HG03139 (cell line): ENCODE measurements around the gene ADCY7.
"Not testable (repeated sequence)": the region's sequence is repeated elsewhere in the genome, so short reads cannot be mapped to it uniquely, and the experiment has no call there.

Experiments
- ATAC-seq: cut with Tn5 transposase; IDR thresholded peaks from one replicate; pipeline ENCODE4 v1.9.1; 2021; ENCODE audit not compliant: unreplicated experiment

ADCY7 gene

GRCh38 chr16:50266337-50267091 lies at the start of gene ADCY7:
Gene ADCY7, plus strand, starts transcription at chr16:50266551. Its CDS starts 21,629 bp downstream, at chr16:50288180.
- ATAC-seq = peak; percentile 74

DNA sequence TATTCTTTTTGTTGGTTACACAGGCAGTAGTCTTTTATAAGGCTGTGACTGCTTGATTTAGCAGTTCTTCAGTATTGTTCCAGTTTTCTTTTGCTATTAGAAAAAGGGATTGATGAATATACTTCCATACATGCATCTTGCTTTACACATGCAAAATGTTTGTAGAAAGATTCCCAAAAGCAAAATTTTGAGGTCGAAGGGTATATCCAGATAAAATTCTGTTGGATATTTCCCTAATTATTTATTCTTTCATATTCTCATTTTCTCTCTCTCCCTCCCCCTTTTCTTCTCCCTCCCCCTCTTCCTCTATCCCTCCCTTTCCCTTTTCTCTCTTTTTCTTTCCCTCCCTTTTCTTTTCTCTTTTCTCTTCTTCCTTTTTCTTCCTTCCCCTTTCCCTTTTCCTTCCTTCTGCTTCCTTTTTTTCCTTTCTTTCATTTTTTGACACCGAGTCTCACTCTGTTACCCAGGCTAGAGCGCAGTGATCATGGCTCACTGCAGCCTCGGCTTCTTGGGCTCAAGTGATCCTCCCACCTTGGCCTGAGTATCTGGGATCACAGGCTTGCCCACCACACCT lies 46.9 kb upstream of the ADCY7 start:
- ATAC-seq = no peak

DNA sequence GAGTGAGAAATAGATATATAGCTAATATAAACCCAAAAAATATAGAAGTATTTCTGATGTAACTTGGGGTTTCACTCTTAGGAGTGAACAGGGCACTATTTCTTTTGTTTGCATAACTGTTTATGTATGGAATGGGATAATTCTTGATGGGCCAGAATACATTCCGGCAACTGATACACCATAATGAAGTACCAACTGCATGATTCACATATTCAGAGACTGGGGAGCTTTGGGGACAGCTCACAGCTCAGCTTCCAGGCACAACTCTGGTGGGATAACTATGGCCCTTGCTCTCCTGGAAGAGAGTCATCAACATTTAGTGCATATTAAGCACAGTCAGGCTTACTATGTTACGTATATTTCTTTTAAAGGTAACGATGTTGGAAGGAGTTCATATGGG lies 42.1 kb upstream of the ADCY7 start:
- ATAC-seq = no peak

- no peak for ATAC-seq
Measured at GRCh38 chr16:50227120-50227519, 39.2 kb upstream of the ADCY7 start.

GRCh38 chr16:50227665-50228064 lies 38.7 kb upstream of the ADCY7 start:
- no peak for ATAC-seq

DNA sequence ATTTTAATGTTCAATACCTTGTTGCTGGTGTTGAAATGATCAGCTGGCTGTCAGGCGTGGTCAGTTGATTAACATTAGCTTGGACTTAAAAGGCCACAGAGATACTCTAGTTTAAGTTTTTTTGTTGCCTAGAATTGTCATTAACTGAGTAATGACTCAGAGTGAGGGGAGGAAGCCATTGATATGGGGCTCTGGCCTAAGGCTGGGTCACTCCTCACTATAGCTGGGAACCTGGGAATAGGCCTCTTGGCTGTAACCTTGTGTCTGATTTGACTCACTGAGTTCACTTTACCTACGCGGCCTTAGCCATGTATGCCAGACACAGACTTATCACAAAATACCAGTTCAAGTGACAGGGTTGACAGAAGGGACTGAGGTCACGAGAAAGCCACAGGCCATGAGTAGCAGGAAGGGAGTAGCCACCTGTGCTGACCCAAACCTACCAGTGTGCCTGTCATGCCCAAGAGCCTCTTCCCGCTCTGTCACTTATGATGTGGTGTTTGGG lies 37.9 kb upstream of the ADCY7 start:
- no peak for ATAC-seq

DNA sequence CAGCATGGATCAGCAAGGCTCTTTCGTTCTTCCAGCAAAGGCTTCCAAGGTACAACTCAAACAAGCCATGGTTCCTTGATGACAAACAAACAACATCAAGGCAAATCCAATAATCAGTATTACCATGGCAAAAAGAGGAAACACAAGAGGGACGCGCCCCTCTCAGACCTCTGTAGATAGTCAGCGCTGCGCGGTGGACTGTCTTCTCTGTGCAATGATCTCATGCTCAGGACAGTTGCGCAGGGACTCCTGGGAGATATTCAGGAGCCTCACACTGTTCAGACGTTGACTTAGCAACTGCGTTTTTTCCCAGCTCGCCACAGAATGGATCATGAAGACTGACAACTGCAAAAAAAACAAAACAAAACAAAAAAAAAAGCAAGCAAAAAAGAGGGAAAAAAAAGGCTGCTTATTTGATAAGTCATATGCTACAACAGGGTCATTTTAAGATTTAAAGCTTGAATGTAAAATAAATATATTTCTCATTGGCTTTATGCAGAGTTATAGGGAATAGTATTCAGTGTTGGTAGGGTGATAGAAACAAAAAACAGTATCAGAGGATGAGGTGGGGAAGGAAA lies 37.1 kb upstream of the ADCY7 start:
- no peak for ATAC-seq

GRCh38 chr16:50234771-50235556 lies 31.4 kb upstream of the ADCY7 start:
- no peak for ATAC-seq

DNA sequence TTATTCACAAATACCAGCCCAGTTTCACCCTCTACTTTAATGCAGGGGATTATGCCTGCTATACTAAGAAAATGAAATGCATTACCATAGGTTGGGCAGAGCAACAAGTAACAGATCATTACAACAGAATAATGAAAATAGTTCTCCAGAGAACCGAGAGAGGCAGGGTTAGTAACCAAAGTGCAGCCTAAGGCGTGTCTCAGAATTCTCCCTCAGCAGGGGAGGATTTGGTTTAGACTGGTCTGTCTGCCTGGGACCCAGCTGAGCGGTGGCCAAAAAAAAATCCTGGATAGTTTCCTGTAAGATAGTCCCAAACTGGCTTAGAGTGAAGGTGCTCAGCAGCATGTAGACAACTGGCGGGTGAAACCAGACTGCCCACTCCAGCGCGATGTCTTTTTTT lies 30.8 kb upstream of the ADCY7 start:
- ATAC-seq = no peak

DNA sequence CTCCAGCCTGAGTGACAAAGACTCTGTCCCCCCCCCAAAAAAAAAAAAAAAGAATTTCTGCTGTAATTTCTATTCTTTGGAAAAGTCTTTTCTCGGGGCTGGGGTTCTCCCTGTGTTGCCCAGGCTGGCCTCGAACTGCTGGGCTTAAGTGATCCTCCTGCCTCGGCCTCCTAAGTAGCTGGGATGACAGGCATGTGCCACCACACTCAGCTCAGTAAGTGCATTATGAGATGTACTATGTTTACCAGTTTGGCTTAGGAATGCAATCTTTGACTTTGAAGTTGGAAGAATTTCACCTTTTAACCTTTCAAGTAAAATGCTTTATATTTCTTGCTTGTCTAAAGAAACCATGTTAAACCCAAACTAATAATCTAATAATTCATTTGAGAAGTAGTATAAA lies 28.0 kb upstream of the ADCY7 start:
- ATAC-seq = no peak

- no peak for ATAC-seq
Measured at GRCh38 chr16:50238868-50239301, 27.5 kb upstream of the ADCY7 start.

GRCh38 chr16:50243024-50243423 lies 23.3 kb upstream of the ADCY7 start:
- not testable (repeated sequence) for ATAC-seq

GRCh38 chr16:50244140-50244503 lies 22.2 kb upstream of the ADCY7 start:
- no peak for ATAC-seq

GRCh38 chr16:50244504-50245416 lies 21.6 kb upstream of the ADCY7 start:
- no peak for ATAC-seq

DNA sequence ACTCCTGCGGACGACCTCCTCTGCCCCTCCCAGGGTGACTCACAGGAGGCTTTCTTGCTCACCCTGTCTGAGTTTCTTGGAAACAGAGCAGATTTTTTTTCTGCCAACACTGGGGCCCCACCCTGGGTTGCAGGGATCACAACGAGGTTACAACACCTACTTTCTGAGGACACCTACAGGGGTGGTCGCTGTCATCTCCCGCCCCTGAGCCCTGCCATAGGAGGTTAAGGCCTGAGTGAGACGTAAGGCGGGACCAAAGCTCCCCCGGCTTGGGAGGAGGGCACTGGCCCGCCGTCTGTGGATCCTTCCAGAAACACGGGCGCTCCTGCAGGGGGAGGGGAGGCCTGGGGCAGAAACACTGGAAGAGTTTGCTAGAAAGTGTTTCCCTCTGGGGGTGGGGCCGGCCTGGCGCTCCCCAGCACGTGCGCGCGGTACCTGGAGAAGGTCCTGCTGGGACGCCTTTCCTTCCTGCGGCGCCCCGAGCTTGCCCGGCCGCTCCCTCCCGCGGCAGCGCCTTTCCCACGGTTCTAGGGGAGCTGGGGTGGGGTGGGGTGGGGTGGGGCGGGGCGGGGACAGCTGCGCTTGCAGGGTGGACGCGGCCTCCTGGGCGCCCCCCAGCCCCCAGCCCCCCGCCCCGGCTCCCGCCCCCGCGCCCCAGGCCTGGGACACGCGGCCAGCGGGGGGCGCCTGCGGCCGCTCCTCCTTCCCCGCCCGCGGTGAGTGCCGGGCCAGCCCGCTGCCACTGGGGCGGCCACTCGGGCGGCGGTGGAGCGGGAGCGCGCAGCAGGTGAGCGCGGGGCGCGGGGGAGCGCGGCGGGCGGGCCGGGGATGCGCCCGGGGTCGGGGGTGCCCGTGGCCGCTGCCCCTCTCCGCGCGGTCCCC lies 20.7 kb upstream of the ADCY7 start:
- ATAC-seq = peak; percentile 63

DNA sequence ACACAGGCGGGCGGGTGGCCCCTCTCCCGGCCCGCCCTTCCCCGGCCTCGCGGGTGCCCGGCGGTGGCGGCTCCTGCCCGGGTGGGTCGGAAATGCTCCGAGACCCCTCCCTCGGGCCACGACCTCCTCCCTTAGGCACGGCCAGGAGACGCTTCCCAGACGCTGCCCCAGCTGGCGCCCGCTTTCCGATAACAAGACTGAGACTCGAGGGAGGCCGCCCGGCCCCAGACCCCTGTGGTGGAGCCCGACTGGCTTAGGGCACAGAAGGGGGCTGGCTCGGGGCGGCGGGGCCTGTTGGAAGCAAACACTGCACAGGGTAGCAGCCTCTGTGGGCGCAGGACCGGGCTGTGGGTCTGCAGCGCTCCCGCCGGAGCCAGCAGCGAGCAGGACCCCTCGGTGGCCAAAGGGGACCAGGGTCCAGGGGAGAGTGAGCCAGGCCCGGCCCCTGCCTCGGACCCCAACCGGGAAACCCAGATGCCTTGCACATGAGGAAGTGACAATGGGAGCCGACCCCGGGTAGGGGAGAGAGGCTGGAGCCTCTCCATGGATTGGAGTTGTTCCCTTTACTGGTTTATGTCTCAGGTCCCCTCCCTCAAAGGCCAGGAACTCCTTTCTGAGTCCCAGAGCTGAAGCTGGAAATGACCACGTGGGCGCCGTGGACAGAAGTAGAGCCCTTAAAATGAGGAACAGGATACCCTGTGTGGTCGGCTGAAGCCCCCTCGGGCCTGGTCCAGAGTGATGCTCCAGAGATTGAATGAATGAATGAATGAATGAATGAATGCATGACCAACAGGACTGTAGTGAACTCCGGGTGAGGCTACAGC lies 19.8 kb upstream of the ADCY7 start:
- ATAC-seq = peak; percentile 26

- no peak for ATAC-seq
Measured at GRCh38 chr16:50247123-50247905, 19.0 kb upstream of the ADCY7 start.
